PFSK-1 (cell line): Measurements from ENCODE around the gene SLC39A11.

Source experiments
- FOXP2 ChIP-seq: optimal IDR thresholded peaks from 2 replicates; pipeline ENCODE3; 2011; ENCODE audit warnings: borderline replicate concordance, control low read depth, inconsistent platforms; ENCODE audit not compliant: insufficient read depth; ENCODE audit errors: extremely low read length, extremely low read depth
- POLR2AphosphoS5 ChIP-seq: IDR thresholded peaks from 2 replicates; pipeline ENCODE4 v1.6.1; 2012; ENCODE audit warnings: low read depth, mild to moderate bottlenecking, control low read depth, low read length, moderate library complexity
- REST ChIP-seq, 2 experiments: IDR thresholded peaks; 2 replicates each; pipeline versions ENCODE4 v1.6.1 to v1.8.0; 2011 to 2012; ENCODE audit warnings: low read depth in 2 of 2, low read length in 2 of 2, control low read depth in 1 of 2, inconsistent platforms in 1 of 2, mild to moderate bottlenecking in 1 of 2, moderate library complexity in 1 of 2; ENCODE audit not compliant: insufficient read depth in 1 of 2
- SIN3A ChIP-seq: IDR thresholded peaks from 2 replicates; pipeline ENCODE4 v1.6.1; 2012; ENCODE audit warnings: mild to moderate bottlenecking, low read length, moderate library complexity, borderline replicate concordance; ENCODE audit not compliant: insufficient read depth
- TAF1 ChIP-seq: IDR thresholded peaks from 2 replicates; pipeline ENCODE4 v1.6.1; 2012; ENCODE audit warnings: low read length, control low read depth, borderline replicate concordance; ENCODE audit not compliant: insufficient read depth

- TF ChIP-seq REST (IDR thresholded peaks at IDR 0.05; ENCODE audit: insufficient read depth in 1 of 2, low read depth in 2 of 2, low read length in 2 of 2) (no peak), POLR2AphosphoS5 (no peak), FOXP2 (no peak), SIN3A (no peak), TAF1 (no peak)
These were observed 68.7 kb downstream of the SLC39A11 start for GRCh38 chr17:73023759-73024158.
